ENCODE results near the gene ITSN1. TPM values are rescaled to one million over a fixed set of nuclear protein-coding genes. Genes with fewer than 3 reads are reported as not detected.

ITSN1 gene
- total and polyA plus RNA-seq, 2 experiments from 2014 or later: 77.9 to 95.7 TPM

DNA sequence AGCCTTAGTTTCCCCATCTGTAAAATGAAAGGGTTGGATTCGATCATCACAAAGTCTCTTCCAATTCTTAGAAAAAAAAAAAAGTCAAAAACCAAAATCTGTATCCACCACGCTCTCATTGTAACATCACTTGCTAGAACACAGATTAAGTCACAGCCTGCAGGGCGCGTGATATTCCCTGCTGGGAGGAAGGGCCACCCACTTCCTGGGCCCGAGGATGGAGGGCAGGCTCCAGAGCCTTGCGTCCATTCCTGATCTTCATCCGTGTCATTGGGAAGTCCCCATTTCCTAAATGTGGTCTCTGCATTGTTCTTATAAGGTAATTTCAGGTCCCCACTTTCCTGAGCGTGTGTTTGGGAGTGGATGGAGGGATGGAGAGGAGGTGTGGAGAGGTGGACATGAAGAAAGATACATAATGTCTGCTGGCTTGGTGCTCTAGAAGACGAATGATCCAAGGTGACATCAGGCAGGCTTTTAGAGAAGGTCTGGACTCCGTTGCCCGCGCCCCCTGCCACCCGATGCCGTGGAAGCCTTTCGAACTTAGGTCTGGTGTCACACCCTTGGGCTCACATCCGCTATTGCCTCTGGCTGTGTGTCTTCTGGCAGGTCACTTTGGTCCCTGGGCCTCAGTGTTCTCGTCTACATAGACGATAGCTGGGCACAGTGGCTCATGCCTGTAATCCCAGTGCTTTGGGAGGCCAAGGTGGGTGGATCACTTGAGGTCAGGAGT lies 217.2 kb downstream of the ITSN1 start (continued):
- no peak for TF ChIP-seq POLR2AphosphoS5 (IDR thresholded peaks at IDR 0.05; ENCODE audit: low read depth)
- no peak for TF ChIP-seq STAT1 (IDR thresholded peaks at IDR 0.05; ENCODE audit: unreplicated experiment)
- no peak for TF ChIP-seq EZH2phosphoT487 (IDR thresholded peaks at IDR 0.05; ENCODE audit: unreplicated experiment)
- no peak for TF ChIP-seq ZNF331 (CRISPR knock-in tag; IDR thresholded peaks at IDR 0.05; ENCODE audit: low read depth)
- no peak for TF ChIP-seq JUNB (IDR thresholded peaks at IDR 0.05; ENCODE audit: unreplicated experiment)
- TF ChIP-seq, protein P1, sequence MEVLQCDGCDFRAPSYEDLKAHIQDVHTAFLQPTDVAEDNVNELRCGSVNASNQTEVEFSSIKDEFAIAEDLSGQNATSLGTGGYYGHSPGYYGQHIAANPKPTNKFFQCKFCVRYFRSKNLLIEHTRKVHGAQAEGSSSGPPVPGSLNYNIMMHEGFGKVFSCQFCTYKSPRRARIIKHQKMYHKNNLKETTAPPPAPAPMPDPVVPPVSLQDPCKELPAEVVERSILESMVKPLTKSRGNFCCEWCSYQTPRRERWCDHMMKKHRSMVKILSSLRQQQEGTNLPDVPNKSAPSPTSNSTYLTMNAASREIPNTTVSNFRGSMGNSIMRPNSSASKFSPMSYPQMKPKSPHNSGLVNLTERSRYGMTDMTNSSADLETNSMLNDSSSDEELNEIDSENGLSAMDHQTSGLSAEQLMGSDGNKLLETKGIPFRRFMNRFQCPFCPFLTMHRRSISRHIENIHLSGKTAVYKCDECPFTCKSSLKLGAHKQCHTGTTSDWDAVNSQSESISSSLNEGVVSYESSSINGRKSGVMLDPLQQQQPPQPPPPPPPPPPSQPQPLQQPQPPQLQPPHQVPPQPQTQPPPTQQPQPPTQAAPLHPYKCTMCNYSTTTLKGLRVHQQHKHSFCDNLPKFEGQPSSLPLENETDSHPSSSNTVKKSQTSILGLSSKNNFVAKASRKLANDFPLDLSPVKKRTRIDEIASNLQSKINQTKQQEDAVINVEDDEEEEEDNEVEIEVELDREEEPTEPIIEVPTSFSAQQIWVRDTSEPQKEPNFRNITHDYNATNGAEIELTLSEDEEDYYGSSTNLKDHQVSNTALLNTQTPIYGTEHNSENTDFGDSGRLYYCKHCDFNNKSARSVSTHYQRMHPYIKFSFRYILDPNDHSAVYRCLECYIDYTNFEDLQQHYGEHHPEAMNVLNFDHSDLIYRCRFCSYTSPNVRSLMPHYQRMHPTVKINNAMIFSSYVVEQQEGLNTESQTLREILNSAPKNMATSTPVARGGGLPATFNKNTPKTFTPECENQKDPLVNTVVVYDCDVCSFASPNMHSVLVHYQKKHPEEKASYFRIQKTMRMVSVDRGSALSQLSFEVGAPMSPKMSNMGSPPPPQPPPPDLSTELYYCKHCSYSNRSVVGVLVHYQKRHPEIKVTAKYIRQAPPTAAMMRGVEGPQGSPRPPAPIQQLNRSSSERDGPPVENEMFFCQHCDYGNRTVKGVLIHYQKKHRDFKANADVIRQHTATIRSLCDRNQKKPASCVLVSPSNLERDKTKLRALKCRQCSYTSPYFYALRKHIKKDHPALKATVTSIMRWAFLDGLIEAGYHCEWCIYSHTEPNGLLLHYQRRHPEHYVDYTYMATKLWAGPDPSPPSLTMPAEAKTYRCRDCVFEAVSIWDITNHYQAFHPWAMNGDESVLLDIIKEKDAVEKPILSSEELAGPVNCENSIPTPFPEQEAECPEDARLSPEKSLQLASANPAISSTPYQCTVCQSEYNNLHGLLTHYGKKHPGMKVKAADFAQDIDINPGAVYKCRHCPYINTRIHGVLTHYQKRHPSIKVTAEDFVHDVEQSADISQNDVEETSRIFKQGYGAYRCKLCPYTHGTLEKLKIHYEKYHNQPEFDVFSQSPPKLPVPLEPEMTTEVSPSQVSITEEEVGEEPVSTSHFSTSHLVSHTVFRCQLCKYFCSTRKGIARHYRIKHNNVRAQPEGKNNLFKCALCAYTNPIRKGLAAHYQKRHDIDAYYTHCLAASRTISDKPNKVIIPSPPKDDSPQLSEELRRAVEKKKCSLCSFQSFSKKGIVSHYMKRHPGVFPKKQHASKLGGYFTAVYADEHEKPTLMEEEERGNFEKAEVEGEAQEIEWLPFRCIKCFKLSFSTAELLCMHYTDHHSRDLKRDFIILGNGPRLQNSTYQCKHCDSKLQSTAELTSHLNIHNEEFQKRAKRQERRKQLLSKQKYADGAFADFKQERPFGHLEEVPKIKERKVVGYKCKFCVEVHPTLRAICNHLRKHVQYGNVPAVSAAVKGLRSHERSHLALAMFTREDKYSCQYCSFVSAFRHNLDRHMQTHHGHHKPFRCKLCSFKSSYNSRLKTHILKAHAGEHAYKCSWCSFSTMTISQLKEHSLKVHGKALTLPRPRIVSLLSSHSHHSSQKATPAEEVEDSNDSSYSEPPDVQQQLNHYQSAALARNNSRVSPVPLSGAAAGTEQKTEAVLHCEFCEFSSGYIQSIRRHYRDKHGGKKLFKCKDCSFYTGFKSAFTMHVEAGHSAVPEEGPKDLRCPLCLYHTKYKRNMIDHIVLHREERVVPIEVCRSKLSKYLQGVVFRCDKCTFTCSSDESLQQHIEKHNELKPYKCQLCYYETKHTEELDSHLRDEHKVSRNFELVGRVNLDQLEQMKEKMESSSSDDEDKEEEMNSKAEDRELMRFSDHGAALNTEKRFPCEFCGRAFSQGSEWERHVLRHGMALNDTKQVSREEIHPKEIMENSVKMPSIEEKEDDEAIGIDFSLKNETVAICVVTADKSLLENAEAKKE (CRISPR knock-in tag; IDR thresholded peaks at IDR 0.05): no peak

DNA sequence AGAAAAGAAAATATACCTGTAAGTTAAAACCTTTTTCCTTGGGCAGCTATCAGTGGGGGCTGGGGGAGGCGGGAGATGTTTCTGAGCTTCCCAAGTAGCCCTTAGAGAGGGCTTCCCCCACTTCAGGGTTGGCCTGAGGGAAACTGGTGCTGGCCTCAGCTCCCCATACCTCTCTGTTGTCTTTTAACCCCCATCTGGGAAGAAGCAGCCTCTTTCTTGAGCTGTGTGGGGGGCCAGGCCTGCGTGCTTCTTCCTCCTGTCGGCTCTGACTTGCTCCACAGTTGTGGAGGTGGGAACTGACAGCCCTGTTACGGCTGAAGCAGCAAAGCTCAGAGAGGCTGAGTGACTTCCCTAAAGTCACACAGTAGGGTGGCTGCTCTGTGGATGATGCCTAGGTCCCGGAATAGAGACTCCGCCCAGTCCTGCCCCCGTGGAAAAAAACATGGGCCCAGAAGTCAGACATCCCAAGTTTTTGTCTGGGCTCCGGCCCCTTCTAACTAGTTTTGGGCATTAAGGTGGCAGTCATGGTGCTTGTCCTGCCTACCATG lies 218.1 kb downstream of the ITSN1 start:
- Histone ChIP-seq H3K36me3 (ENCODE audit: insufficient read depth) (no peaks in the 10 kb centered on the region), H3K9me2 (ENCODE audit: insufficient read depth) (0 out of 2 replicates have a peak, but pooled peaks cover 6% of the 10 kb centered on the region), H3F3A (replicated peaks; ENCODE audit: low read depth) (no peaks in the 10 kb centered on the region), H3K4me2 (no peak overlapping the region), H3K27ac (ENCODE audit: low read depth) (no peak overlapping the region), H3K4me1 (ENCODE audit: insufficient read depth) (peaks cover 13% of the 10 kb centered on the region), H4K20me1 (replicated peaks; ENCODE audit: insufficient read depth) (no peaks in the 10 kb centered on the region), H3K79me2 (replicated peaks; ENCODE audit: insufficient read depth) (no peaks in the 10 kb centered on the region), H3K27me3 (ENCODE audit: insufficient read depth) (no peaks in the 10 kb centered on the region), H2AFZ (no peak overlapping the region), H3K4me3 (no peak overlapping the region)
- TF ChIP-seq EZH2phosphoT487 (IDR thresholded peaks at IDR 0.05; ENCODE audit: unreplicated experiment): no peak
- TF ChIP-seq ZNF331 (CRISPR knock-in tag; IDR thresholded peaks at IDR 0.05; ENCODE audit: low read depth): no peak
- TF ChIP-seq ZNF114 (CRISPR knock-in tag; IDR thresholded peaks at IDR 0.05): no peak
- no peak for TF ChIP-seq POLR2AphosphoS5 (IDR thresholded peaks at IDR 0.05; ENCODE audit: low read depth)
- no peak for TF ChIP-seq STAT1 (IDR thresholded peaks at IDR 0.05; ENCODE audit: unreplicated experiment)
- no peak for TF ChIP-seq NANOG (IDR thresholded peaks at IDR 0.05; ENCODE audit: borderline replicate concordance)
- no peak for ATAC-seq
- H3K27me3 Mint-ChIP-seq (ENCODE audit: insufficient read depth, low read depth, poor library complexity): peaks cover 3% of the 10 kb centered on the region
- no peak overlapping the region for H3K27ac Mint-ChIP-seq
- peaks cover 14% of the 10 kb centered on the region for H3K4me1 Mint-ChIP-seq
- H3K4me3 Mint-ChIP-seq: no peak overlapping the region
- no peaks in the 10 kb centered on the region for H3K9me3 Mint-ChIP-seq
- no peaks in the 10 kb centered on the region for H3K36me3 Mint-ChIP-seq (ENCODE audit: low read depth)
- DNase-seq (ENCODE audit: low spot score): no peak
